GM12892 (cell line): ENCODE data around the gene AGGF1. TPM values are rescaled to one million over a fixed set of nuclear protein-coding genes. Genes with fewer than 3 reads are reported as not detected.
A peak's percentile ranks its signal among the peaks of the same experiment; 100 is the strongest.
"Not testable (repeated sequence)": the region's sequence is repeated elsewhere in the genome, so short reads cannot be mapped to it uniquely, and the experiment has no call there.

Experiments
- DNase-seq: peaks from one replicate; pipeline ENCODE4 v3.0.0; 2011; ENCODE audit not compliant: insufficient read length
- FAIRE-seq: peaks from 2 replicates; lab custom pipeline; 2011; peaks lifted over from hg19 to GRCh38; lab: Jason Lieb, UNC
- POLR2A ChIP-seq: IDR thresholded peaks from 2 replicates; pipeline ENCODE4 v1.6.1; 2011; ENCODE audit warnings: low read depth, low read length, control low read depth
- POLR2AphosphoS5 ChIP-seq: IDR thresholded peaks from 2 replicates; pipeline ENCODE4 v1.6.1; 2011; ENCODE audit warnings: low read depth, low read length, control low read depth
- TAF1 ChIP-seq: IDR thresholded peaks from 2 replicates; pipeline ENCODE4 v1.6.1; 2011; ENCODE audit warnings: low read depth, mild to moderate bottlenecking, control low read depth, low read length, borderline replicate concordance
- polyA plus RNA-seq: library from polyadenylated mRNA; unstranded; fragments of >200 nt; gene quantifications from one replicate; pipeline ENCODE4 v1.2.1, GENCODE V29; 2012; ENCODE audit warnings: missing spikeins, inconsistent platforms; ENCODE audit not compliant: missing spikeins

AGGF1 gene, protein sequence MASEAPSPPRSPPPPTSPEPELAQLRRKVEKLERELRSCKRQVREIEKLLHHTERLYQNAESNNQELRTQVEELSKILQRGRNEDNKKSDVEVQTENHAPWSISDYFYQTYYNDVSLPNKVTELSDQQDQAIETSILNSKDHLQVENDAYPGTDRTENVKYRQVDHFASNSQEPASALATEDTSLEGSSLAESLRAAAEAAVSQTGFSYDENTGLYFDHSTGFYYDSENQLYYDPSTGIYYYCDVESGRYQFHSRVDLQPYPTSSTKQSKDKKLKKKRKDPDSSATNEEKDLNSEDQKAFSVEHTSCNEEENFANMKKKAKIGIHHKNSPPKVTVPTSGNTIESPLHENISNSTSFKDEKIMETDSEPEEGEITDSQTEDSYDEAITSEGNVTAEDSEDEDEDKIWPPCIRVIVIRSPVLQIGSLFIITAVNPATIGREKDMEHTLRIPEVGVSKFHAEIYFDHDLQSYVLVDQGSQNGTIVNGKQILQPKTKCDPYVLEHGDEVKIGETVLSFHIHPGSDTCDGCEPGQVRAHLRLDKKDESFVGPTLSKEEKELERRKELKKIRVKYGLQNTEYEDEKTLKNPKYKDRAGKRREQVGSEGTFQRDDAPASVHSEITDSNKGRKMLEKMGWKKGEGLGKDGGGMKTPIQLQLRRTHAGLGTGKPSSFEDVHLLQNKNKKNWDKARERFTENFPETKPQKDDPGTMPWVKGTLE
- polyA plus RNA-seq: 13.7 TPM

DNA sequence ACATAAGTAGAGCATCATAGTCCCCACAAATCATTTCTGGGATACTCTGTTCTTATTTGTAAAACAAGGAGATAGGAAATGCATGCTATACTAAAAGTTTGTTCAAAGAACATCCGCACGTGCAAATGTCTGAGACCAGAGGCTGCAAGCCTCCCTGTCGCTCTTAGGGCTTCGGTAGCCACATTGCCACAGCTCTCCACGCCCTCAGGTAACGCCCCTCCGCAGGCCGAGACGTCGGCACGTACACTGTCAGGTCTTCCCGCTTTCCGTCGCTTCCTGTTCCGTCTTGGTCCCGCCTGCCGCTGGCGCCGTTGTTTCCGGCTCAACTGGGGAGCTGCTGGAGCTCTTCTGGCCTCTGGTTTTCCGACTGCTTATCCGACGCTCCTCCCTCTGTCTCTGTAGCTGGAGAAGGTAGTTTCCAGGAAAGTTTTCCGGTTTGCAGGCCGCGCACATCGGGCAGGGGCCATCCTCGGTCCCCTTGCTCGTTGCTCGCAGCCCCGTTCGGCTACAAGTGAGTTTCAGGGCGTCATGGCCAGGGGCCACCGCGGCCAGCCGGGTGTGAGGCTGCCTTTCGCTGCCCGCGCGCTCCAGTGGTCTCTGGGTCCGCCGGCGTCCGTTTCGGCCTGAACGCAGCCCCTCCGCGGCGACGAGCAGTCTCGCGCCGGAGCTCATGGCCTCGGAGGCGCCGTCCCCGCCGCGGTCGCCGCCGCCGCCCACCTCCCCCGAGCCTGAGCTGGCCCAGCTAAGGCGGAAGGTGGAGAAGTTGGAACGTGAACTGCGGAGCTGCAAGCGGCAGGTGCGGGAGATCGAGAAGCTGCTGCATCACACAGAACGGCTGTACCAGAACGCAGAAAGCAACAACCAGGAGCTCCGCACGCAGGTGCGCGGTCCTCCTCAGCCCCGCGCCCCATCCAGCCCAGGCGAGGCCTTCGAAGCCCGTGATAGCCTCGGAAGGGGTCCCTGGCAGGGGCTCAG, at the start of gene AGGF1:
AGGF1 (plus strand) TSS at position 308 of the 975 bp plus-strand sequence; CDS start at position 671, 363 bp downstream.
- peak; percentile 99 for FAIRE-seq
- peak; percentile 73 for DNase-seq
- peak; percentile 89 for TF ChIP-seq POLR2AphosphoS5
- TF ChIP-seq POLR2A: peak; percentile 89
- peak; percentile 81; the same call in 1 of the 2 replicates for TF ChIP-seq TAF1

DNA sequence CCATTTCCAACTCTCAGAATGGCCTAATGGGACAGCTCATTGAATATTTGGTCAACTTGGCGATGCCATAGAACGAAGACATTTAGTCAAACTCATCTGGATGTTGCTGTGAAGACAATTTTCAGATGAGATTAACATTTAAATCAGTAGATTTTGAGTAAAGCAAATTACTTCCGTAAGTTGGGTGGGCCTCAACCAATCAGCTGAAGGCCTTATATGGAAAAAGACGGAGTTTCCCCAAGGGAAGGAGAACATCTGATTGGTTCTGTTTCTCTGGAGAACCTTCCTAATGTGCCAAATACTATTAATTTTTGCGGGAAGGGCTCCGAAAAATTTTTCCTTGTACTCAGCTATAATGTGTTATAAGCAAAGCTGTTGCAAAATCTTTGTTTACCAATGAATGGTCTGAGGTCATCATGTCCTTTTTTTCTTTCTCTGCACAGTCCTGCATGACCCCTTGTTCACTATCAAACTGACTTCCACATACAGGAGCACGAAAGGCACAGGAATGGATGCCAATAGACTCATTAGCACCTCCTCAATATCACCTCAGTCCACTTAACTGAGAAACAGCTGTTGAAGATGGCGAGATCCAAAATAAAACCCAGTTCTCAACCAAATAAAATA, 49.6 kb upstream of the AGGF1 start:
- DNase-seq: no peak
- no peak for TF ChIP-seq POLR2A
- TF ChIP-seq POLR2AphosphoS5: no peak
- FAIRE-seq: no peak

DNA sequence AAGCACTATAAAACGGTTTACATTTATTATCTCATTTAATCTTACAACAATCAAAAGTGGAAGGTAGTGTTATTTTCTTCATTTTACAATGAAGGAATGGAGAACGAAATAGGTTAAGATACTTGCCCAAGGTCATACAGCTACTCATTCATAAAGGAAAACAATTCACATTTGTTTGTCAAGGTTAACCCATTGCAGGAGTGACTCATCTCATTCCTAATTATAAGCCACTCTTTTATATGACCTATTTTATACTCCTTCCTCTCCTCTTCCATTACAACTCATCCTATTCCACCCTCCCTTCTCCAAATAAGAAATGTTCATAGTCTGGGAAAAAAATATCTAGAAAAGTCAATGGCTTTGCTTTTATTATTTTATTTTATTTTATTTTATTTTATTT, 47.8 kb upstream of the AGGF1 start:
- no peak for FAIRE-seq
- TF ChIP-seq POLR2A: no peak
- no peak for TF ChIP-seq TAF1
- no peak for TF ChIP-seq POLR2AphosphoS5

DNA sequence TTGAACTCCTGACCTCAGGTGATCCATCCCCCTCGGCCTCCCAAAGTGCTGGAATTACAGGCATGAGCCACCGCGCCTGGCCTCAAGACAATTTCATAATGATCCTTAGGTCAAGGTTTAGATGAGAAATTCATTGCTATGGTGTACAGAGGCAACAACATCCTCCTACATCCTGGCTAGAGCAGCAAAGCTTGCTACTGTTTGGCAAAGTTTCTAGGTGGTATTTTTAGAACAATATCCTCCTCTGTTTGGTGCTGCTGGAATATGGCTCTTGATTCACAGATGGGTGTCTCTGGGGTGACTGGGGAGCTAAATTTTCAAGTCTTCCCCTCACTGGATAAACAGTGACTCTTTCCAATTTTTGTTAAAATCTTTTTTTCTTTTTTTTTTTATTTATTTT, 46.7 kb upstream of the AGGF1 start:
- FAIRE-seq (no peak), DNase-seq (no peak)
- TF ChIP-seq POLR2AphosphoS5 (no peak), POLR2A (no peak), TAF1 (no peak)

More for the DNA sequence above, 47.8 kb upstream of the AGGF1 start:
- no peak for DNase-seq

DNA sequence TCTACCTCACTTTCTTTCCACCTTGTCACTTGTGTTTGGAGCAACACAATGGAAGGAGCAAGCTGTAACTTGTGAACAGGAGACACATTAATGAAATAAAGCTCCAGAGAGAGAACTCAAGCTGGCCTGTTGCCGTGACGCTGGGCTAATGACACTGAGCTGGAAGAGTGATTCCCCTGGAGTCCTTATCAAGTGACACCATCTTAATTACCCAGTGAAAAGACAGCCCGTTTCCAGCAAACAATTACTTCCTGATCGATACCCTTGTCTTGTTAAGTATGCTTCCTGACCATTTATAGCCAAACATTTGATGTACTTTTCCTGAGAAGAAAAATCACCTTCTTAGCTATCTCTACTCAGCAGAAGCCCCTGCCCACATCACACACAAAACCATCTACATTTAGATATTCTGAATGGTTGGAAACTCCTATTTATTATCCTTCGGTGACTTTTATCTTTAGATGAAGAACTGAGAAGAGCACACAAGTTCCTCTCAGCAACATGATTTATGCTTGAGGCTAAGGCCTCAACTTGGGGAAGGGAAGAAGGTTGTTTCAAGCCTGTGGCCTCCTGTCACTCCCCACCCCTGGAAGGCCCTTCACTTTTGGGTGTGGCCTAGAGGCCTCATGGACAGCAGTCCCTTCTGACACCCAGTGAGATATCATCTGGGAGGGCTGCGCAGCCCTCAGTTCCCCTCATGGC, 43.2 kb upstream of the AGGF1 start:
- peak; percentile 4 for DNase-seq
- TF ChIP-seq TAF1: no peak
- no peak for TF ChIP-seq POLR2A
- TF ChIP-seq POLR2AphosphoS5: no peak
- no peak for FAIRE-seq

DNA sequence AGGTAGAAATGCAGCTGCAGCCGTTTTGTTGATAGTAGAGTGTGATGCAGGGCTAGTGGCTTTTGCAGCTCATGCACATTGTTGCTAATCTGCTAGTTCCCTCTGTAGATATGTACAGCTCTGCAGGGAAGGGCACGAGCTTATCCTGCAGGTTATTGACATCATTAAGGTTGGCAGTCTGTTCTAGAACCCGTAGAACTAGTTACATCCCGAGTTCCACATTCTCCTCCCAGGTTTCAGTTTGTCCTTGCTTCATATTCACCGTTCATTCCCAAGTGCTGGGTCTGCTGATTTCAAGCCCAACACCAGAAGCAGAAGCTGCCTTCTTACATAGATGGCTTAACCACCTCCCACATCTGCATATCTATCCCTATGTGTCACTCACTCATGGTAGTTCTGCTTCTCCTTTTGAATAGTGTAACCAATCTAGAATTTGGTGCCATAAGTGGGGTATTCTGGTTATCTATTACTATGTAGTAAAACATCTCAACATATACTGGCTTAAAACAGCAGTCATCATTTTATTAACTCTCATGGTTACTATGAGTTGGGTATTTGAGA, 39.2 kb upstream of the AGGF1 start:
- FAIRE-seq (no peak), DNase-seq (no peak)
- TF ChIP-seq POLR2A: no peak
- no peak for TF ChIP-seq POLR2AphosphoS5
- no peak for TF ChIP-seq TAF1

DNA sequence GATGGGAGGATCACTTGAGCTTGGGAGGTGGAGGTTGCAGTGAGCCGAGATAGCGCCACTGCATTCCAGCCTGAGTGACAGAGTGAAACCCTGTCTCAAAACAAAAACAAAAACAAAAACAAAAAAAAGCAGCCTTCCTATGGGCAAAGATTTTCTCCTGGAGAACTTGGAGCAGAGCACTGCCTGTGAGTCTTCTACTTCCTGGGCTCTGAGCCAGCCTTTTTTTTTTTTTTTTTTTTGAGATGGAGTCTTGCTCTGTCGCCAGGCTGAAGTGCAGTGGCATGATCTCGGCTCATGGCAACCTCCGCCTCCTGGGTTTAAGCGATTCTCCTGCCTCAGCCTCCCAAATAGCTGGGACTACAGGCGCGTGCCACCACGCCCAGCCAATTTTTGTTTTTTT, 36.8 kb upstream of the AGGF1 start:
- DNase-seq, FAIRE-seq: not testable (repeated sequence)

DNA sequence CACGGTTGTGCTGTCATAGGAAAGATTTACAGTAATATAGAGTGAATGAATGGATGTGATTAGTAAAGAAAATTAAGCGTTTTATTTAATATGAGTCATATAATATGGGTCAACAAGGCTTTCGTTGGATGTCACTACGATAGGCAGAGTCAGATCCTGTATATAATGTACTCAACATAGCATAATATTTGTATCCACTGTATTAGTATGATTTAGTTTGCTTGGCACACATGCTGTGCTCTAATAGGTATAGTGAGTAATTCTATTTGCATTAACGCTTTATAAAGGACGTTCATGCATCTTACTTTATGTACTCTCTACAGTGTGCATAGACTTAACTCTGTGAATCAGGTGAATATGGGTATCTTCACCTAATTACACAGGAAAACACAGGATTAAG, 35.9 kb upstream of the AGGF1 start:
- no peak for TF ChIP-seq TAF1
- TF ChIP-seq POLR2AphosphoS5: no peak
- TF ChIP-seq POLR2A: no peak
- DNase-seq (no peak), FAIRE-seq (no peak)

DNA sequence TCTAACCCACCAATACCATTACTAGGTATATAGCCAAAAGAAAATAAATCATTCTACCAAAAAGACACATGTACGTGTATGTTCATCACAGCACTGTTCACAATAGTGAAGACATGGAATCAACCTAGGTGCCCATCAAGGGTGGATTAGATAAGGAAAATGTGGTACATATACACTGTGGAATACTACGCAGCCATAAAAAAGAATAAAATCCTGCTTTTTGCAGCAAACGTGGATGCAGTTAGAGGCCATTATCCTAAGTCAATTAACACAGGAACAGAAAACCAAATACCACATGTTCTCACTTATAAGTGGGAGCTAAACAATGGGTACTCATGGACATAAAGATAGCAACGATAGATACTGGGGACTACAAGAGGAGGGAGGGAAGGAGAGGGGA, 32.0 kb upstream of the AGGF1 start:
- not testable (repeated sequence) for DNase-seq, FAIRE-seq

DNA sequence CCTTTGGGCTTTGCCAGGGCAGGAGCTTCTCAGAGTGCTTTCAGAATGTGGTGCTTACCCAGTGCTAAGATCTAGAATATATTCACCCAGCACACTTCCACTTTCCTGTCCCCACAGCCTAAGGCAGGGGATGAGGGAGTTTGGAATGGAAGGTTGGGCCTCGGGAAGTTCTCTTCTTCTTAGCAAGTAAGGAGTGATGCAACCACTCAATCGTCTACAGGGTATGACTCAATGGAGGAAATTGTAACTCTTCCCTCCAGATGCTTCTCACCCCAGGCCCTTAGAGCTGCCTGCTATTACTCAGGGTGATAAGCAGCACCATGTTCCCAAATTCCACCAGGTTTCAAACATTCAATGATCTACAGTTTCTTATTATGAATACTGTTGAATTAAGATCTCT, 30.8 kb upstream of the AGGF1 start:
- DNase-seq (no peak), FAIRE-seq (no peak)
- TF ChIP-seq POLR2AphosphoS5: no peak
- TF ChIP-seq TAF1: no peak
- no peak for TF ChIP-seq POLR2A

DNA sequence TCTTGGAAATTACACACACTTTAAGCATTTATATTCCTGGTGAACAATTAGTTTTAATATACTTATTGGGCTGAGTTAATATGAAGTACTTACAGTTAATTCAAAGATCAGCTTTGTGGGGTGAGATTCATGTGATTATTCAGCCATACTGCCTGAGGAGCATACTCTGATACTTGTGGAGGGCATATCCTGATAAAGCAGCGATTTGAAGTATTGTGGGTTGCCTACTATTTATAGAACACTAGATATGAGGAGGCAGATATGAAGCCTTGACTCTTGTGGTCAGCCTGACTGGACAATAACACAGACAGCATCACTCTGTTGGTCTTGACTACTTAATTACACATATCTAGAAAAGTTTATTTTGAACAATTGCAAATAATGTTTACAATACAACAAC, 27.0 kb upstream of the AGGF1 start:
- TF ChIP-seq POLR2A (no peak), POLR2AphosphoS5 (no peak), TAF1 (no peak)
- DNase-seq (no peak), FAIRE-seq (no peak)
